NT2/D1 (cell line): ENCODE data around the gene UBA52.

ENCODE experiments used
- SUZ12 ChIP-seq: IDR thresholded peaks from 2 replicates; pipeline ENCODE4 v1.6.1; 2011; ENCODE audit not compliant: insufficient read length, insufficient read depth; ENCODE audit errors: extremely low read depth
- YY1 ChIP-seq: IDR thresholded peaks from 2 replicates; pipeline ENCODE4 v1.6.1; 2011; ENCODE audit not compliant: insufficient read length, insufficient read depth
- ZNF274 ChIP-seq: IDR thresholded peaks from 2 replicates; pipeline ENCODE4 v1.6.1; 2011; ENCODE audit warnings: mild to moderate bottlenecking, low read depth, low read length

- no peak for TF ChIP-seq YY1
- TF ChIP-seq ZNF274: no peak
- no peak for TF ChIP-seq SUZ12
Measured at GRCh38 chr19:18529782-18530181, 41.9 kb upstream of the UBA52 start.
